HEK293 (cell line): ENCODE measurements around the gene NMNAT2.
"Not testable (repeated sequence)": the region's sequence is repeated elsewhere in the genome, so short reads cannot be mapped to it uniquely, and the experiment has no call there.

ENCODE experiments used
- CTCF ChIP-seq: fragments of 450-650 bp; formaldehyde crosslinking; IDR thresholded peaks from 2 replicates; pipeline ENCODE4 v1.5.1; 2016; ENCODE audit warnings: missing biosample characterization, missing genetic modification characterization
- PRDM1 ChIP-seq: fragments of 450-650 bp; formaldehyde crosslinking; IDR thresholded peaks from 2 replicates; pipeline ENCODE4; 2016; ENCODE audit warnings: missing biosample characterization, missing genetic modification characterization
- PRDM10 ChIP-seq: fragments of 450-650 bp; formaldehyde crosslinking; IDR thresholded peaks from 2 replicates; pipeline ENCODE4 v1.5.1; 2016; ENCODE audit warnings: missing biosample characterization, missing genetic modification characterization
- YY1 ChIP-seq: fragments of 450-650 bp; formaldehyde crosslinking; IDR thresholded peaks from 2 replicates; pipeline ENCODE4 v1.5.1; 2018; ENCODE audit warnings: missing biosample characterization, missing genetic modification characterization
- ZBTB10 ChIP-seq: fragments of 450-650 bp; formaldehyde crosslinking; IDR thresholded peaks from 2 replicates; pipeline ENCODE4 v1.5.1; 2016; ENCODE audit warnings: missing biosample characterization, missing genetic modification characterization
- ZBTB7A ChIP-seq: fragments of 450-650 bp; formaldehyde crosslinking; IDR thresholded peaks from 2 replicates; pipeline ENCODE4 v1.5.1; 2016; ENCODE audit warnings: low read depth, missing biosample characterization, missing genetic modification characterization
- ZNF423 ChIP-seq: fragments of 450-650 bp; formaldehyde crosslinking; IDR thresholded peaks from 2 replicates; pipeline ENCODE4 v1.5.1; 2016; ENCODE audit warnings: missing biosample characterization, missing genetic modification characterization
- ZNF530 ChIP-seq: fragments of 450-650 bp; formaldehyde crosslinking; IDR thresholded peaks from 2 replicates; pipeline ENCODE4 v1.5.1; 2016; ENCODE audit warnings: low read depth, missing biosample characterization, missing genetic modification characterization
- ZNF629 ChIP-seq: fragments of 450-650 bp; formaldehyde crosslinking; IDR thresholded peaks from 2 replicates; pipeline ENCODE4 v1.5.1; 2017; ENCODE audit warnings: missing biosample characterization, missing genetic modification characterization
- ZNF707 ChIP-seq: fragments of 450-650 bp; formaldehyde crosslinking; IDR thresholded peaks from 2 replicates; pipeline ENCODE4 v1.5.1; 2016; ENCODE audit warnings: missing biosample characterization, missing genetic modification characterization
- ZNF830 ChIP-seq: fragments of 450-650 bp; IDR thresholded peaks from 2 replicates; pipeline ENCODE4 v1.5.0; 2018; ENCODE audit warnings: missing biosample characterization, missing genetic modification characterization, low read depth, mild to moderate bottlenecking, moderate library complexity
- TF ChIP-seq, protein P1 (sequence below): fragments of 450-650 bp; formaldehyde crosslinking; IDR thresholded peaks from 2 replicates; pipeline ENCODE4 v1.5.1; 2016; ENCODE audit warnings: missing biosample characterization, missing genetic modification characterization
- TF ChIP-seq, protein P2 (sequence below): fragments of 450-650 bp; formaldehyde crosslinking; IDR thresholded peaks from 2 replicates; pipeline ENCODE4 v1.5.1; 2016; ENCODE audit warnings: missing biosample characterization, missing genetic modification characterization

GRCh38 chr1:183427591-183427990 is 9.4 kb upstream of the NMNAT2 start:
- TF ChIP-seq ZBTB10 (tag by site-specific recombination); YY1 (tag by site-specific recombination); ZNF830; ZBTB7A; CTCF (tag by site-specific recombination); ZNF423 (tag by site-specific recombination); ZNF629 (tag by site-specific recombination); ZNF530 (tag by site-specific recombination); PRDM10 (tag by site-specific recombination); PRDM1 (tag by site-specific recombination); ZNF707 (tag by site-specific recombination): not testable (repeated sequence)
- TF ChIP-seq, protein P1, sequence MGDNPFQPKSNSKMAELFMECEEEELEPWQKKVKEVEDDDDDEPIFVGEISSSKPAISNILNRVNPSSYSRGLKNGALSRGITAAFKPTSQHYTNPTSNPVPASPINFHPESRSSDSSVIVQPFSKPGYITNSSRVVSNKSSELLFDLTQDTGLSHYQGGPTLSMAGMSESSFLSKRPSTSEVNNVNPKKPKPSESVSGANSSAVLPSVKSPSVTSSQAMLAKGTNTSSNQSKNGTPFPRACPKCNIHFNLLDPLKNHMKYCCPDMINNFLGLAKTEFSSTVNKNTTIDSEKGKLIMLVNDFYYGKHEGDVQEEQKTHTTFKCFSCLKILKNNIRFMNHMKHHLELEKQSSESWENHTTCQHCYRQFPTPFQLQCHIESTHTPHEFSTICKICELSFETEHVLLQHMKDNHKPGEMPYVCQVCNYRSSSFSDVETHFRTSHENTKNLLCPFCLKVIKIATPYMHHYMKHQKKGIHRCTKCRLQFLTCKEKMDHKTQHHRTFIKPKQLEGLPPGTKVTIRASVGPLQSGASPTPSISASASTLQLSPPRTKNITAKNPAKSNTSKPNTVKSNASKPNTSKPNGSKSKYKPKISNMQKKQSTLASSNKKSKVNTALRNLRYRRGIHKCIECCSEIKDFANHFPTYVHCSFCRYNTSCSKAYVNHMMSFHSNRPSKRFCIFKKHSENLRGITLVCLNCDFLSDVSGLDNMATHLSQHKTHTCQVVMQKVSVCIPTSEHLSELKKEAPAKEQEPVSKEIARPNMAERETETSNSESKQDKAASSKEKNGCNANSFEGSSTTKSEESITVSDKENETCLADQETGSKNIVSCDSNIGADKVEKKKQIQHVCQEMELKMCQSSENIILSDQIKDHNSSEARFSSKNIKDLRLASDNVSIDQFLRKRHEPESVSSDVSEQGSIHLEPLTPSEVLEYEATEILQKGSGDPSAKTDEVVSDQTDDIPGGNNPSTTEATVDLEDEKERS (tag by site-specific recombination): not testable (repeated sequence)
- TF ChIP-seq, protein P2, sequence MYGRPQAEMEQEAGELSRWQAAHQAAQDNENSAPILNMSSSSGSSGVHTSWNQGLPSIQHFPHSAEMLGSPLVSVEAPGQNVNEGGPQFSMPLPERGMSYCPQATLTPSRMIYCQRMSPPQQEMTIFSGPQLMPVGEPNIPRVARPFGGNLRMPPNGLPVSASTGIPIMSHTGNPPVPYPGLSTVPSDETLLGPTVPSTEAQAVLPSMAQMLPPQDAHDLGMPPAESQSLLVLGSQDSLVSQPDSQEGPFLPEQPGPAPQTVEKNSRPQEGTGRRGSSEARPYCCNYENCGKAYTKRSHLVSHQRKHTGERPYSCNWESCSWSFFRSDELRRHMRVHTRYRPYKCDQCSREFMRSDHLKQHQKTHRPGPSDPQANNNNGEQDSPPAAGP (tag by site-specific recombination): not testable (repeated sequence)
